NCI-H2227 (cell line): ENCODE data around the gene ZNF853.
"Not testable (repeated sequence)": the region's sequence is repeated elsewhere in the genome, so short reads cannot be mapped to it uniquely, and the experiment has no call there.

Experiments used
- DNase-seq: peaks from one replicate; lab custom pipeline; 2025; ENCODE audit not compliant: unreplicated experiment; lab: John Stamatoyannopoulos, UW

ZNF853 gene

DNA sequence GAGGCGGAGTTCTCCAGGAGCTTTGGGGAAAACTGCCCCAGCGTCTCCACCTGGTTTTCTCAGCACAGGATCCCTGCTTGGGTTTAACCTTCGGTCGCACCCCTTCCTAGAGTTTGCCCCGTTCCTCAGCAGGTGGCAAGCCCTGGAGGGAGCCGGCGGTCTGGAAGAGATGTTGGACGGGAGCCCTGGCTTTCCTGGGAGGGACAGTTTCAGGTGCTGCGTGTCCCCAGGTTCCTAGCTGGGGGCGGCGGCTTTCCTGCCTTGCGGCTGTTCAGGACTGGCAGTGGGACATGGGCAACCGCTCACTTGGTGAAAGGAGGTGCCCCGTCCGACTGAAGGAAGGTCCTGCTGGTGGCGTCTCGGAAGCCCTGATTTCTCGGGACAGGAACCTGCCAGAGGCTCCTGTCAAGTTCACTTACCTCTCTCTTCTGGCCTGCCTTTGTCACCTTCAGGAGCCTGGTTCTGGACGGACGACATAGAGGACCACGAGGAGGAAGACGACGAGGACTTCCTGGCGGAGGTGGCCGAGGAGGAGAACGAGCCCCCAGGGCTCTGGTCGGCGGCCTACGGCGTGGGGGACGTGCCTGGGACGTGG, 36.5 kb downstream of the ZNF853 start:
- DNase-seq: no peak

DNA sequence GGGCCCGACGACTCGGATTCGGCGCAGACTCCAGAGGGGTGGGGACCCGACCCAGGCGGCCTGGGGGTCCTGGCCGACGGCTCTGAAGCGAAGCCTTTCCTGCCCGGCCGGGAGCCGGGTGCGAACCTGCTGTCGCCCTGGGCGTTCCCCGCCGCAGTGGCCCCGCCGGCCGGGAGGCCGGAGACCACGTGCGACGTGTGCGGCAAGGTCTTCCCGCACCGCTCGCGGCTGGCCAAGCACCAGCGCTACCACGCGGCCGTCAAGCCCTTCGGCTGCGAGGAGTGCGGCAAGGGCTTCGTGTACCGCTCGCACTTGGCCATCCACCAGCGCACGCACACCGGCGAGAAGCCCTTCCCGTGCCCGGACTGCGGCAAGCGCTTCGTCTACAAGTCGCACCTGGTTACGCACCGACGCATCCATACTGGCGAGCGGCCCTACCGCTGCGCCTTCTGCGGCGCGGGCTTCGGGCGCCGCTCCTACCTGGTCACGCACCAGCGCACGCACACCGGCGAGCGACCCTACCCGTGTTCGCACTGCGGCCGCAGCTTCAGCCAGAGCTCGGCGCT, 37.1 kb downstream of the ZNF853 start:
- DNase-seq: no peak

DNA sequence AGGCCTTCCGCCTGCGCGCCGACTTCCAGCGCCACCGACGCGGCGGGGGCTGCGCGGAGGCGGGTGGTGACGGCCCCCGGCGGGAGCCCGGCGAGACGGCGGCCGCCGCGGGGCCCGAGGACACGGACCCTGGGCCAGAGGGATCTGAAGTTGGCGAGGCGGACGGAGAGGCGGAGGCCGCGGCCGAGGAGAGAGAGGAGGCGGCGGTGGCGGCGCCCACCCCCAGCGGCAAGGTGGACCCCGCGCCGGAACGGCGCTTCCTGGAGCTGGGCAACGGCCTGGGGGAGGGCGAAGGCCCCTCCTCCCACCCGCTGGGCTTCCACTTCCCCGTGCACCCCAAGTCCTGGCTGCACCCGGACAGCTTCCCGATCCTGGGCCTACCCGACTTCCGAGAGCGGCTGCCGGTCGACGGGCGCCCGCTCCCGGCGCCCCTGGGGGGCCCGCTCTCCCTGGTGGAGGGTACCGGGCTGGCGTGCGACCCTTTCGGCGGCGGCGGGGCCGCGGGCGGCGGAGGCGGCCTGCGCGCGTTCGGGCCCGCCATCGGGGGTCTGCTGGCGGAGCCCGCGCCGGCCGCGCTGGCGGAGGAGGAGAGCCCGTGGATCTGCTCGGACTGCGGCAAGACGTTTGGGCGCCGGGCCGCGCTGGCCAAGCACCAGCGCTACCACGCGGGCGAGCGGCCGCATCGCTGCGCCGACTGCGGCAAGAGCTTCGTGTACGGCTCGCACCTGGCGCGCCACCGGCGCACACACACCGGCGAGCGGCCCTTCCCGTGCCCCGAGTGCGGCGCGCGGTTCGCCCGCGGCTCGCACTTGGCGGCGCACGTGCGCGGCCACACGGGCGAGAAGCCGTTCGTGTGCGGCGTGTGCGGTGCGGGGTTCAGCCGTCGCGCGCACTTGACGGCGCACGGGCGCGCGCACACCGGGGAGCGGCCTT, 37.9 kb downstream of the ZNF853 start:
- DNase-seq: no peak

DNA sequence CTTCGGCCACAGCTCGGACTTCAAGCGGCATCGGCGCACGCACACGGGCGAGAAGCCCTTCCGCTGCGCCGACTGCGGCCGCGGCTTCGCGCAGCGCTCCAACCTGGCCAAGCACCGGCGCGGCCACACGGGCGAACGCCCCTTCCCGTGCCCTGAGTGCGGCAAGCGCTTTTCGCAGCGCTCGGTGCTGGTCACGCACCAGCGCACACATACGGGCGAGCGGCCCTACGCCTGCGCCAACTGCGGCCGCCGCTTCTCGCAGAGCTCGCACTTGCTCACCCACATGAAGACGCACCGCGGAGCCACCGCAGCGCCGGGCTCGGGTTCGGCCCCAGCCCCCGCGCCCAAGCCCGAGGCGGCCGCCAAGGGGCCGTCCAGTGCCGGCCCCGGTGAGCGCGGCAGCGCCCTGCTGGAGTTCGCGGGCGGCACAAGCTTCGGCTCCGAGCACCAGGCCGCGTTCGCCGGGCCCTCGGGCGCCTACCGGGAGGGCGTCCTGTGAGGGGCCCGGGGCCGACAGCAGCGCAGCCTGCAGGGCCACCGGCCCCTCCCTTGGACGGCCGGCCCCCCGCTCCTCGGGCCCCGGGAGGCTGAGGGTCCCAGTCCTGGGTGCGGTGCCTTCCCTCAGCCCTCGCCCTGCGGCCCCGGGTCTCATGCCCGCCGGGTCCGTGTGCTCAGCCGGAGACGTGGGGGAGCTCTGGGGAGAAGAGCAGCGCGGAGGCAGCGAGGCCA, 38.9 kb downstream of the ZNF853 start:
- no peak for DNase-seq

DNA sequence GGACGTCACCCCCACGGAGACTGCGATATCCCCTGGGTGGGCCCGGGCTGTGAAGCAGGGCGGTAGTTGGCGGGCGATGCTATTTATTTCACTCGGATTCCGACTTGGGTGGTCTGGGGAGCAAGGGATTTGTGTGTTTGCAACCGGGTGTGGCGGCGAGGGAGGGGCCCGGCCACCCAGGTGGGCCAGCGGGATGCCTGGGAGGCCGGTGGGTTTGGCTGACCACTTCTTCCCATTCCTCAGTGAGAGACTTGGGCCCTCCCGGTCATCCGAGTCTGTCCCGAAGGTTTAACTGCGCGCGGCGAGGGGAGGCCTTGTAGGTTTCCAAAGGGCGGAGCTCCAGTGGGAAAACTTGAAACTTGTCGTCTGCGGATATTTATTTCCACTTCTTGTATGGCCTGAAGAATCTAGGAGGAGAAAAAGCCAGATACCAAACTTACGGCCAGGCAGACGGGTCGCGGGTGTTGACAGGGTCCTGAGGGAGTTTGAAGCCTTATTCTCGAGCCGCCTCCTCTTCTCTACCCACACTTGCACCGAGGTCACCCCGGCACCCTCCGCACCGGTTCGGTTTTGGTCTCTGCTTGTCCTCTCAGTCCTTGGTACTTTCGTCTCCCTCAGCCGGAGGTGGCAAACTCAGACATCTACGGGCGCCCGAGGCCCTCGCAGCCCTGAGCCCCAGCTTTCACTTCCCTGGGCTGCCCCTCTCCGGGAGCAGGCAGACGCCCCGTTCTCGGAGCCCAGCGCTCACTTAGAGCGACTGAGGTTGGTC, 39.6 kb downstream of the ZNF853 start:
- DNase-seq: no peak

DNA sequence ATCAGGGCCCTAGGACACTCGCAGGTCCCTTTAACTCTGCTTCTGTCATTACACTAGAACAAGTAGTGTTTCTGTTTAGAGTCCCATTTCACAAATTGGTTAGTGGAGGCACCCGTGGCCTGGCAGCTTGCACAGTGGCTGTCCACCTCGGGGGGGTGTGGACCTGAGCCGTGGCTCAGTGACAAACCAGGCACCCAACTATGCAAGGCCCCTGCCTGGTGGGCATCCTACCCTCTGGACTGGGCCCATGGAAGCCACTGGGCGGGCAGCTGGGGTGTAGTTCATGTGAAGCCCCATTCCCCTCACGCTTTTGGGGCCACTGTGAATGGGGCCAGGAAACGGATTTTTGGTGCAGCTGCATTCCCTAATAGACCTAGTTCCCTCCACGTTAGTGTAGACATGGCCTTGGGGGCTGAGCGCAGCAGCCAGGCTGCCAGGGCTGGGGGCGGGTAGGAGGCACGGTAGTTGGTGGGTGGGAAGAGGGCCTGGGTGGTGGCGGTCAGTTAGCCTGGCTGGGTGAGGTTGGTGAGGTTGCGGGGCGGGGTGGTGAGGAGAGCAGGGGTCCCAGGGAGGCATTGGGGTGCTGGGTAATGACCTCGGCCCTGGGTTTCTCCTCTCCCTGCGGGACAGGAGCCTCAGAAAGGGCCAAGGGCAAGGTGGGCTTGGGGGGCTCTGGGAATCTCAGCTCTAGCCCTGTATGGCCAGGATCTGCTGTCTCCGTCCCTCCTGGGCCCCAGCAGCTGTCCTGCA, 40.4 kb downstream of the ZNF853 start:
- no peak for DNase-seq

DNA sequence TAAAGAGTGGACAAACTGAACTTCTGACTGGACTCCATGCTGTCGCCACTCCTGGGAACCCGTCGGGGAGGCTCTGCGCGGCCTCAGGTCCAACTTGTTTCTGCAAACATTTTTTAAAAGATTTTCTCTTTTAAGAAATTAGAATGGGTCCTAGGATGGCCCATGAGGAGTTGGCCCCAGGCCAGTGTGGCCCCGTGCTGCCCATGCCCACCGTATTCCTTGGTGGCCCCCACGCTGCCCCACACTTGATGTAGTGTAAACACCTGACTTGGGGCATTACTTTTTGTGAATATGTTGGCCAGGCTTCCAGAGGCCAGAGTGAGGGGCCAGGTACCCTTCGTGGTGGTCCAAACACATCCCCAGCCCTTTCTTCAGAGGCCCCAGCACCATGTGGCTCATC, 41.0 kb downstream of the ZNF853 start:
- no peak for DNase-seq

DNA sequence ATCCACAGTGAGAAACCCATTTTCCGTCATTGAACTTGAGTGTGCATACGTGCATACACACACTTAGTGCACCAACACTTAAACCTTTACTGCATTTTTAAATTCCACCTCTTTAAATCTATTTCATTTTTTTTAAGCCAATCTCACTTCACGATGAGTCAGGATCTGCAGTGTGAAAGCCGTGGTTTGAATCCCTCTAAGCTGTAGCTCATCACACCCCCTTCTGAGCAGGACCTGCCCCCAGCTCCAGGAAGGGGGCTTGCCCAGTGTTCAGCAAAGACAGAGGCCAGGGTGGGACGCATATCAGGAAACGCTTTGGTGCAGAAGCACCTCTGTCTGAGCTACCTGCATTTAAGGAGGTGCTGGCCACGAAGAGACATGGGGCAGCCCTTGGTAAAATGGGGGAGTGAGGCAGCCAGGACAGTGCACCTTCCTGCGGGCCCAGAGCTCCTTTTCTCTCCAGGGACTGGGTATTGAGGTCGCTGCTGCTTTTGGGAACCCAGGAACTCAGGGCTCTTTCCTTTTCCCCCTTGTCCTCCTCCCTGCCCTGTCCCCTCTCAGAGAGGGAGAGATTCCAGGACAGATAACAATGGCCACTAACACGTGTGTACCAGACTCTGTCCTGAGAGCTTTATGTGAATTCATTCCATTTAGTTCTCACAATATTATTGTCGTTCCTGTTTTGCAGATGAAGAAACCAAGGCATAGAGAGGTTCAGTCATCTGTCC, 43.4 kb downstream of the ZNF853 start:
- DNase-seq: no peak

DNA sequence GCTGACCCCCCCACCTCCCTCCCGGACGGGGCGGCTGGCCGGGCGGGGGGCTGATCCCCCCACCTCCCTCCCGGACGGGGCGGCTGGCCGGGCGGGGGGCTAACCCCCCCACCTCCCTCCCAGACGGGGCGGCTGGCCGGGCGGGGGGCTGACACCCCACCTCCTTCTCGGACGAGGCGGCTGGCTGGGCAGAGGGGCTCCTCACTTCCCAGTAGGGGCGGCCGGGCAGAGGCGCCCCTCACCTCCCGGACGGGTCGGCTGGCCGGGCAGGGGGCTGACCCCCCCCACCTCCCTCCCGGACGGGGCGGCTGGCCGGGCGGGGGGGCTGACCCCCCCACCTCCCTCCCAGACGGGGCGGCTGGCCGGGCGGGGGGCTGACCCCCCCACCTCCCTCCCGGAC, 55.4 kb downstream of the ZNF853 start:
- not testable (repeated sequence) for DNase-seq
